ENCODE measurements around the gene LCP2. TPM values are rescaled to one million over a fixed set of nuclear protein-coding genes. Genes with fewer than 3 reads are reported as not detected.

Gene LCP2
- total RNA-seq (0.60 and 0.80 TPM in 2 replicates), polyA plus RNA-seq (0.35 TPM in 1 of 2 replicates, not detected in the other)

GRCh38 chr5:170297589-170298462 is at the start of gene LCP2:
Gene LCP2 (minus strand): TSS chr5:170297777. CDS start chr5:170297611, 166 bp downstream.
- Histone ChIP-seq H3K4me2 (no peak within 1 kb of the TSS), H3K79me2 (no peaks in the 10 kb centered on the region), H3K4me3 (no peak within 1 kb of the TSS), H3K27ac (no peak within 1 kb of the TSS), H4K20me1 (ENCODE audit: insufficient read depth, poor library complexity, severe bottlenecking) (no peaks in the 10 kb centered on the region), H3K27me3 (no peaks in the 10 kb centered on the region), H3K36me3 (replicated peaks; ENCODE audit: insufficient read depth, low read depth) (no peaks in the 10 kb centered on the region), H3K4me1 (ENCODE audit: insufficient read depth) (no peaks in the 10 kb centered on the region), H3K9me2 (replicated peaks; ENCODE audit: insufficient read depth) (no peaks in the 10 kb centered on the region), H3K9me3 (ENCODE audit: low read depth) (no peaks in the 10 kb centered on the region), H2AFZ (no peak within 1 kb of the TSS)
- TF ChIP-seq EZH2phosphoT487 (IDR thresholded peaks at IDR 0.05; ENCODE audit: low read depth, severe bottlenecking, unreplicated experiment): no peak
- TF ChIP-seq, protein P1, sequence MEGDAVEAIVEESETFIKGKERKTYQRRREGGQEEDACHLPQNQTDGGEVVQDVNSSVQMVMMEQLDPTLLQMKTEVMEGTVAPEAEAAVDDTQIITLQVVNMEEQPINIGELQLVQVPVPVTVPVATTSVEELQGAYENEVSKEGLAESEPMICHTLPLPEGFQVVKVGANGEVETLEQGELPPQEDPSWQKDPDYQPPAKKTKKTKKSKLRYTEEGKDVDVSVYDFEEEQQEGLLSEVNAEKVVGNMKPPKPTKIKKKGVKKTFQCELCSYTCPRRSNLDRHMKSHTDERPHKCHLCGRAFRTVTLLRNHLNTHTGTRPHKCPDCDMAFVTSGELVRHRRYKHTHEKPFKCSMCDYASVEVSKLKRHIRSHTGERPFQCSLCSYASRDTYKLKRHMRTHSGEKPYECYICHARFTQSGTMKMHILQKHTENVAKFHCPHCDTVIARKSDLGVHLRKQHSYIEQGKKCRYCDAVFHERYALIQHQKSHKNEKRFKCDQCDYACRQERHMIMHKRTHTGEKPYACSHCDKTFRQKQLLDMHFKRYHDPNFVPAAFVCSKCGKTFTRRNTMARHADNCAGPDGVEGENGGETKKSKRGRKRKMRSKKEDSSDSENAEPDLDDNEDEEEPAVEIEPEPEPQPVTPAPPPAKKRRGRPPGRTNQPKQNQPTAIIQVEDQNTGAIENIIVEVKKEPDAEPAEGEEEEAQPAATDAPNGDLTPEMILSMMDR (IDR thresholded peaks at IDR 0.05; ENCODE audit: poor library complexity): no peak
- TF ChIP-seq EZH2 (IDR thresholded peaks at IDR 0.05; ENCODE audit: borderline replicate concordance): no peak
- no peak for DNase-seq (ENCODE audit: low spot score)
- WGBS (ENCODE audit: low lambda C conversion rate, missing lambda C conversion rate): 87% methylated on average over 10 of the region's 10 CpGs

DNA sequence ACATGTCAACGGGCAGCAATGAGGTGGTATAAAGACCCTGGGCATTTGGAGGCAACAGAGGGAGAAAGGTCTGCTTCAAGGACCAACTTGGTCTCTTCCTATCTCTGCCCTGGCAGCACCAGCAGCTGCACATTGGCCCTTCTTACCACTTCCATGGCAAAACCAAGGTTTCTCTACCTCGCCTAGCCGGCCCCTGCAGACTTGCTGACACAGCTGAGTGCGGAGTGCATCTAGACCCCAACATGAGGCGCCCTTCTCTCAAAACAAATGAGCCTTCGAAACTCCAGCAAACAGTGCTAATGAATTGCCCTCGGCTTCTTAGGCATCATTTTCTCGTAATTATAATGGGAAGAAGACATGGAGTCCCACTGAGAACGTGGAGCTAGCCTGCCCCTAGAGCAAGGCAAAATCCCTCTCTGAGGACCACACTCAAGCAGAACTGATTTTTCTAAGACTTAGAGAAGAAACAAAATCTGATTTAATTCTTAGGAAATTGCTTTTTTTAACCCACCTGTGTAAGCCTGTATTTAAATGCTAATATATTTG is 49.5 kb upstream of the LCP2 start:
- H3K27ac ChIP-seq: no peak overlapping the region
- WGBS (ENCODE audit: low lambda C conversion rate, missing lambda C conversion rate): 89% methylated on average over 9 of the region's 9 CpGs
- H3K9me2 ChIP-seq (replicated peaks; ENCODE audit: insufficient read depth): no peaks in the 10 kb centered on the region
- H4K20me1 ChIP-seq (ENCODE audit: insufficient read depth, poor library complexity, severe bottlenecking): no peaks in the 10 kb centered on the region
- no peaks in the 10 kb centered on the region for H3K9me3 ChIP-seq (ENCODE audit: low read depth)
- no peaks in the 10 kb centered on the region for H3K79me2 ChIP-seq
- H3K27me3 ChIP-seq: peaks cover 10% of the 10 kb centered on the region
- no peak overlapping the region for H3K4me2 ChIP-seq
- no peaks in the 10 kb centered on the region for H3K4me1 ChIP-seq (ENCODE audit: insufficient read depth)
- no peaks in the 10 kb centered on the region for H3K36me3 ChIP-seq (replicated peaks; ENCODE audit: insufficient read depth, low read depth)
- no peak overlapping the region for H2AFZ ChIP-seq
- TF ChIP-seq EZH2phosphoT487 (IDR thresholded peaks at IDR 0.05; ENCODE audit: low read depth, severe bottlenecking, unreplicated experiment) (no peak), EZH2 (IDR thresholded peaks at IDR 0.05; ENCODE audit: borderline replicate concordance) (no peak)
- H3K4me3 ChIP-seq: no peak overlapping the region
- DNase-seq (ENCODE audit: low spot score): no peak

GRCh38 chr5:170345971-170346370 is 48.4 kb upstream of the LCP2 start:
- Histone ChIP-seq H3K27me3 (peaks cover 10% of the 10 kb centered on the region), H3K36me3 (replicated peaks; ENCODE audit: insufficient read depth, low read depth) (no peaks in the 10 kb centered on the region), H3K4me2 (no peak overlapping the region), H4K20me1 (ENCODE audit: insufficient read depth, poor library complexity, severe bottlenecking) (no peaks in the 10 kb centered on the region), H2AFZ (no peak overlapping the region), H3K79me2 (no peaks in the 10 kb centered on the region), H3K9me3 (ENCODE audit: low read depth) (no peaks in the 10 kb centered on the region), H3K9me2 (replicated peaks; ENCODE audit: insufficient read depth) (no peaks in the 10 kb centered on the region), H3K4me1 (ENCODE audit: insufficient read depth) (no peaks in the 10 kb centered on the region), H3K4me3 (no peak overlapping the region), H3K27ac (no peak overlapping the region)
- TF ChIP-seq, protein P1 (IDR thresholded peaks at IDR 0.05; ENCODE audit: poor library complexity): no peak
- TF ChIP-seq EZH2 (IDR thresholded peaks at IDR 0.05; ENCODE audit: borderline replicate concordance) (no peak), EZH2phosphoT487 (IDR thresholded peaks at IDR 0.05; ENCODE audit: low read depth, severe bottlenecking, unreplicated experiment) (no peak)
- no peak for DNase-seq (ENCODE audit: low spot score)
- WGBS (ENCODE audit: low lambda C conversion rate, missing lambda C conversion rate): 64% methylated on average over 1 of the region's 1 CpG

DNA sequence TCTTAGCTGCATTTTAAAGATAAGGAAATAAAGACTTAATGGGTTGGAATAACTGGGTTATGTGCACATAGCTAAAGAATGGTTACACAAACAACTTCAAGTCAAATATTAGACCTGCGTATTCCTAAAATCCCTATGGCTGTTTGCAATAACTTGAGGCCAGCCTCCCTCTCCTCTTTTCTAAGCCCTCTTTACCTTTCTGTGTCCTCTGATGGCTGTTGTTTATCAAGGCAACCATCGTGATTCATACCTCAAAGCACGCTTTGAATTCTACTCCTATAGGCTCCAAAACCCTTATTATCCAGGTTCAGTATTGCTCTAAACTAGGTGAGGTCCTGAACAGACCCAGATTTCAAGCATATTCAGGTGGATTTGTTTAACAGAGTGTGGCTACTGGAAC is 45.6 kb upstream of the LCP2 start:
- 80% methylated on average over 3 of the region's 3 CpGs for WGBS (ENCODE audit: low lambda C conversion rate, missing lambda C conversion rate)
- H3K4me3 ChIP-seq: no peak overlapping the region
- H3K9me3 ChIP-seq (ENCODE audit: low read depth): no peaks in the 10 kb centered on the region
- no peak overlapping the region for H3K27ac ChIP-seq
- H2AFZ ChIP-seq: no peak overlapping the region
- peaks cover 4% of the 10 kb centered on the region for H3K27me3 ChIP-seq
- H3K79me2 ChIP-seq: no peaks in the 10 kb centered on the region
- no peak for TF ChIP-seq EZH2phosphoT487 (IDR thresholded peaks at IDR 0.05; ENCODE audit: low read depth, severe bottlenecking, unreplicated experiment)
- TF ChIP-seq, protein P1 (IDR thresholded peaks at IDR 0.05; ENCODE audit: poor library complexity): no peak
- no peak for TF ChIP-seq EZH2 (IDR thresholded peaks at IDR 0.05; ENCODE audit: borderline replicate concordance)
- no peak overlapping the region for H3K4me2 ChIP-seq
- no peak for DNase-seq (ENCODE audit: low spot score)
- H3K9me2 ChIP-seq (replicated peaks; ENCODE audit: insufficient read depth): no peaks in the 10 kb centered on the region
- H3K4me1 ChIP-seq (ENCODE audit: insufficient read depth): no peaks in the 10 kb centered on the region
- no peaks in the 10 kb centered on the region for H4K20me1 ChIP-seq (ENCODE audit: insufficient read depth, poor library complexity, severe bottlenecking)
- no peaks in the 10 kb centered on the region for H3K36me3 ChIP-seq (replicated peaks; ENCODE audit: insufficient read depth, low read depth)

Measured in hepatocyte (in vitro differentiated cells).